Measurements from ENCODE around the gene ZFX.

Gene ZFX

GRCh38 chrX:24235084-24235710 lies 85.7 kb downstream of the ZFX start:
- DNase-seq (ENCODE audit: low spot score), result no peak

GRCh38 chrX:24241822-24242648 lies 92.5 kb downstream of the ZFX start:
- peak; percentile 27 for DNase-seq (ENCODE audit: low spot score)

- no peak for DNase-seq (ENCODE audit: low spot score)
These were observed 93.2 kb downstream of the ZFX start for GRCh38 chrX:24242649-24243175.

GRCh38 chrX:24243188-24243587 lies 93.7 kb downstream of the ZFX start:
- no peak for DNase-seq (ENCODE audit: low spot score)

DNA sequence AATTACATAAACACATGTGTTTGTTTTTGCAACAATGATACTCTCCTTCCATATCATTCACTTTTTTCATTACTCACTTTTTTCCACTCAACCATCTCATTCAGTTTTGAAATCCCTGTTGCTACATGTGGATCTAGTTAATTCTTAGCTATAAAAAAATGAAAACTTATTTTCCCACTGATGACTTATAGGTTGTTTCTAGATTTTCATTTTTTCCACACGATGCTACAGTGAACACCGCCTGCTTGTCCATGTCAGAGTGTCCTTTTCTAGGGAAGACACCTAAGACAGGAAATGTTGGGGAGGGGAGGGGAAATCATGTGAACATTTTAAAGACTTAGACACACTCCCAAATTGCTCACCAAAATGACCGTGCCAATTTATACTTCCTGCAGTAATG lies 94.2 kb downstream of the ZFX start:
- no peak for DNase-seq (ENCODE audit: low spot score)

- DNase-seq (ENCODE audit: low spot score), result no peak
These were observed 95.7 kb downstream of the ZFX start for GRCh38 chrX:24245202-24245601.

- no peak for DNase-seq (ENCODE audit: low spot score)
These were observed 98.5 kb downstream of the ZFX start for GRCh38 chrX:24248042-24248441.

- DNase-seq (ENCODE audit: low spot score), result no peak
These were observed 103.5 kb downstream of the ZFX start for GRCh38 chrX:24253030-24253429.

GRCh38 chrX:24253469-24253868 lies 103.9 kb downstream of the ZFX start:
- no peak for DNase-seq (ENCODE audit: low spot score)

GRCh38 chrX:24257011-24257410 lies 107.5 kb downstream of the ZFX start:
- DNase-seq (ENCODE audit: low spot score), result no peak

DNA sequence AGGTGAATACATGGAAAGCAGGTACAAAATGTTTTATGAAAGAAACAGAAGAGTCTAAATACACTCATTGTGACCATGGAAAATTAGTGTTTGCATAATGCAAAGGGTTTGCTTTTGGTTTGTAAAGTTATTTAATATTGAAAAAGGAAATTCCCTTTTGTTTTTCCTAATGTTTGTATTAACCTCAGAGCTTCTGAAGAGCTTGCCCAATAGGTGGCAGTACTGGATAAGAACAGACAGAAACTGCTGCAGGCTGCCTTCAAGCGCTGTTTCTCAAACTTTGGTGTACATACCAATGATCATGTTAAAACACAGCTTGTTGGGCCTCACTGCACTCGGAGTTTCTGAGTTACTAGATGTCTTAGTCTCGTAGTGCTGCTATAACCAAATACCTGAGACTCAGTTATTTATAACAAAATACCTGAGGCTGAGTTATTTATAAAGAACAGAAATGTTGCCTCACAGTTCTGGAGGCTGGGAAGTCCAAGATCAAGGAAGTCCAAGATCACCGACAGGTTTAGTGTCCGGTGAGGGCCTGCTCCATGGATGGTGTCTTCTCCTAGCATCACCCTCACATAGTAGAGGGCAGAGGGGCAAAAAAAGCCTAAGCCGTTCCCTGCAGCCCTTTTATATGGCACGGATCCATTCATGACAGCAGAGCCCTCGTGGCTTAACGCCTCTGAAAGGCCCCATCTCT lies 110.2 kb downstream of the ZFX start:
- peak; percentile 49 for DNase-seq (ENCODE audit: low spot score)

DNA sequence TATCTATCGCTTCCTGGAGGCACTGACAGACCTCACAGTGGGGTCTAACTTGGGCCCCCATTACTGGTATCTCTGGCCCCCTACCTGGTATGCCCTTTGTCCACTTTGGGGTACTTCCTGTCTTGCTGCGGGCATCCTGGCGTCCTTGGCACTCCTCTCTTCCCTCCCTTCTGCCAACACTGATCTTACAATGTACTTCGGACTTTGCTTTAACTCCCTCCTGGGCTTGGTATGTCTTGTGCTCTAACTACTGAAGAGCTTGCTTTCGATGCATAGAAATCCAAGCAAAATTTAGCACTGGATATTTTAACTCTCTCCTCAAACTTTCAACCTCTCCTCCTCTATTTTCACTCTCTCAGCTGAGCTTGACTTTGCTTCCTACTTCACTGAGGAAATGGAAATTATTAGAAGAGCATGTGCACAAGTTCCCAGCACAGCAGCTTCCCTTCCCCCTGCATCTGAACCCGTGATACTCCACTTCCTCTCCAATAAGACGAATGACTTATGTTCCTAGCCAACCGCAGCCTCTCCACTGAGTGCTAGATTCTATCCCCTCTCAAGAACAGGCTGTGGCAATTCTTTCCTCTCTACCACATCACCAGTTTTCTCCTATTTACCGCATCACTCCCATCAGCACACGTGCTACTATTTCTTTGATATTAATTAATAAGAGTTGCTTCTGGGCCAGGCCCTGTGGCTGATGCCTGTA lies 111.5 kb downstream of the ZFX start:
- DNase-seq (ENCODE audit: low spot score), result peak; percentile 20

DNA sequence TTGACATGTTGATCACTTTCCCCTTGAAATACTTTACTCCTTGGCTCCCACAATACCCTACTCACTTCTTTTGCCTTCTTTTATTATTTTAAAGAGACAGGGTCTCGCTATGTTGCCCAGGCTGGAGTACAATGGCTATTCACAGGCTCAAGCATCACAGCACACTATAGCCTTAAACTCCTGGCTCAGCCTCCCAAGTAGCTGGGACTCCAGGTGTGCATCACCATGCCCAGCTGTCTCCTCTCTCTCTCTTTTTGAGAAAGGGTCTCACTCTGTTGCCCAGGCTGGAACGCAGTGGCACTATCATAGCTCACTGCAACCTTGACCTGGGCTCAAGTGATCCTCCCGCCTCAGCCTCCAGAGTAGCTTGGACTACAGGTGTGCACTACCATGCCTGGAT lies 112.8 kb downstream of the ZFX start:
- DNase-seq (ENCODE audit: low spot score), result no peak

GRCh38 chrX:24264383-24264782 lies 114.9 kb downstream of the ZFX start:
- no peak for DNase-seq (ENCODE audit: low spot score)

Data from activated CD4-positive, alpha-beta T cell treated with anti-CD3 and anti-CD28 coated beads, Interleukin-2, Interleukin-4, amounts not matched to agents 100 ng/mL and 50 ng/mL, durations not matched to agents 16 hours and 8 hours (primary cell).